MM.1S (cell line): ENCODE data around the gene MANSC4.

Source experiments
- DNase-seq: peaks from one replicate; pipeline ENCODE4 v3.0.0-alpha.2; 2015
- H2AFZ ChIP-seq: fragments of 300-600 bp; sonication (generic); 2 replicates; pipeline ENCODE4 v1.6.0; 2016; ENCODE audit warnings: antibody characterized with exemption, low read length
- H3F3A ChIP-seq: fragments of 300-600 bp; sonication (generic); 2 replicates; pipeline ENCODE4 v1.6.1; 2016; ENCODE audit warnings: mild to moderate bottlenecking, antibody characterized with exemption, low read length, moderate library complexity, mixed read lengths; ENCODE audit not compliant: insufficient read depth
- H3K27ac ChIP-seq: fragments of 300-600 bp; sonication (generic); 2 replicates; pipeline ENCODE4 v1.5.1; 2016; ENCODE audit warnings: mild to moderate bottlenecking, low read length
- H3K27me3 ChIP-seq: fragments of 300-600 bp; sonication (generic); replicated peaks from 2 replicates; pipeline ENCODE4 v1.6.0; 2016; ENCODE audit warnings: low read length; ENCODE audit not compliant: insufficient read depth
- H3K36me3 ChIP-seq: fragments of 300-600 bp; sonication (generic); replicated peaks from 2 replicates; pipeline ENCODE4 v1.6.1; 2016; ENCODE audit warnings: mild to moderate bottlenecking, low read length, mixed read lengths; ENCODE audit not compliant: insufficient read depth
- H3K4me1 ChIP-seq: fragments of 300-600 bp; sonication (generic); 2 replicates; pipeline ENCODE4 v1.6.1; 2016; ENCODE audit warnings: low read length, mixed read lengths
- H3K4me2 ChIP-seq: fragments of 300-600 bp; sonication (generic); 2 replicates; pipeline ENCODE4 v1.6.0; 2016; ENCODE audit warnings: low read depth, low read length
- H3K4me3 ChIP-seq: fragments of 300-600 bp; sonication (generic); 2 replicates; pipeline ENCODE4 v1.5.1; 2016; ENCODE audit warnings: low read length, mixed read lengths
- H3K79me2 ChIP-seq: fragments of 300-600 bp; sonication (generic); 2 replicates; pipeline ENCODE4 v1.6.1; 2016; ENCODE audit warnings: mixed run types, low read length, mixed read lengths
- H3K9ac ChIP-seq: fragments of 300-600 bp; sonication (generic); 2 replicates; pipeline ENCODE4 v1.6.1; 2016; ENCODE audit warnings: low read length, mixed read lengths
- H3K9me2 ChIP-seq: fragments of 300-600 bp; sonication (generic); replicated peaks from 2 replicates; pipeline ENCODE4 v1.6.1; 2016; ENCODE audit warnings: mild to moderate bottlenecking, low read length, mixed read lengths; ENCODE audit not compliant: insufficient read depth
- H3K9me3 ChIP-seq: fragments of 300-600 bp; sonication (generic); replicated peaks from 2 replicates; pipeline ENCODE4 v1.6.1; 2016; ENCODE audit warnings: mild to moderate bottlenecking, low read length, mixed read lengths; ENCODE audit not compliant: insufficient read depth
- H4K20me1 ChIP-seq: fragments of 300-600 bp; sonication (generic); 2 replicates; pipeline ENCODE4 v1.6.1; 2016; ENCODE audit warnings: mild to moderate bottlenecking, low read length, moderate library complexity, mixed read lengths; ENCODE audit not compliant: insufficient read depth
- CTCF ChIP-seq: fragments of 300-600 bp; sonication (generic); IDR thresholded peaks from 2 replicates; pipeline ENCODE4 v1.5.1; 2016; ENCODE audit warnings: antibody characterized with exemption, low read length, mixed read lengths
- EZH2 ChIP-seq: fragments of 300-600 bp; sonication (generic); optimal IDR thresholded peaks from 2 replicates; pipeline ENCODE3; 2017; ENCODE audit warnings: low read depth, mild to moderate bottlenecking, antibody characterized with exemption, low read length, mixed read lengths
- EZH2phosphoT487 ChIP-seq: fragments of 300-600 bp; sonication (generic); IDR thresholded peaks from 2 replicates; pipeline ENCODE4 v1.6.1; 2018; ENCODE audit warnings: antibody characterized with exemption, low read length

Gene MANSC4

GRCh38 chr12:27824126-27824842 lies 44.2 kb upstream of the MANSC4 start:
- 0 out of 2 replicates have a peak overlapping the region, but pooled peaks have one; percentile 0 for H3K4me3 ChIP-seq
- no peak for TF ChIP-seq EZH2phosphoT487
- TF ChIP-seq EZH2 = no peak
- TF ChIP-seq CTCF = no peak
- DNase-seq = peak; percentile 27

GRCh38 chr12:27823038-27823437 lies 43.0 kb upstream of the MANSC4 start:
- TF ChIP-seq EZH2 = no peak
- no peak for TF ChIP-seq CTCF
- no peak for TF ChIP-seq EZH2phosphoT487
- H3K9ac ChIP-seq = no peak overlapping the region
- no peak overlapping the region for H3K4me2 ChIP-seq
- H3K9me2 ChIP-seq = no peaks in the 10 kb centered on the region
- H2AFZ ChIP-seq = no peak overlapping the region
- no peaks in the 10 kb centered on the region for H3K27me3 ChIP-seq
- no peak for DNase-seq
- H3K9me3 ChIP-seq = no peaks in the 10 kb centered on the region
- no peaks in the 10 kb centered on the region for H3K4me1 ChIP-seq
- H3K4me3 ChIP-seq = no peak overlapping the region
- no peaks in the 10 kb centered on the region for H4K20me1 ChIP-seq
- no peaks in the 10 kb centered on the region for H3K36me3 ChIP-seq
- H3K27ac ChIP-seq = no peak overlapping the region
- no peaks in the 10 kb centered on the region for H3F3A ChIP-seq
- no peaks in the 10 kb centered on the region for H3K79me2 ChIP-seq

More at GRCh38 chr12:27824126-27824842, 44.2 kb upstream of the MANSC4 start:
- Histone ChIP-seq H3F3A (no peaks in the 10 kb centered on the region), H3K9me2 (no peaks in the 10 kb centered on the region), H3K4me1 (no peaks in the 10 kb centered on the region), H4K20me1 (no peaks in the 10 kb centered on the region), H3K36me3 (no peaks in the 10 kb centered on the region), H3K9me3 (no peaks in the 10 kb centered on the region), H2AFZ (peak overlapping the region; percentile 51), H3K27ac (peak overlapping the region; percentile 25; the same call in 1 of the 2 replicates), H3K4me2 (peak overlapping the region; percentile 19; the same call in 1 of the 2 replicates), H3K27me3 (no peaks in the 10 kb centered on the region), H3K9ac (no peak overlapping the region), H3K79me2 (no peaks in the 10 kb centered on the region)

GRCh38 chr12:27822076-27822712 lies 42.2 kb upstream of the MANSC4 start:
- Histone ChIP-seq H3K36me3 (no peaks in the 10 kb centered on the region), H3K4me2 (no peak overlapping the region), H3K79me2 (no peaks in the 10 kb centered on the region), H3K9ac (no peak overlapping the region), H3K4me3 (no peak overlapping the region), H3K9me2 (no peaks in the 10 kb centered on the region), H3K4me1 (no peaks in the 10 kb centered on the region), H3K9me3 (no peaks in the 10 kb centered on the region), H3K27ac (no peak overlapping the region), H3K27me3 (no peaks in the 10 kb centered on the region), H3F3A (no peaks in the 10 kb centered on the region), H4K20me1 (no peaks in the 10 kb centered on the region), H2AFZ (no peak overlapping the region)
- no peak for DNase-seq
- TF ChIP-seq EZH2 (no peak), CTCF (no peak), EZH2phosphoT487 (no peak)
